ENCODE data around the gene ELP5. TPM values are rescaled to one million over a fixed set of nuclear protein-coding genes. Genes with fewer than 3 reads are reported as not detected.

The ELP5 gene, protein sequence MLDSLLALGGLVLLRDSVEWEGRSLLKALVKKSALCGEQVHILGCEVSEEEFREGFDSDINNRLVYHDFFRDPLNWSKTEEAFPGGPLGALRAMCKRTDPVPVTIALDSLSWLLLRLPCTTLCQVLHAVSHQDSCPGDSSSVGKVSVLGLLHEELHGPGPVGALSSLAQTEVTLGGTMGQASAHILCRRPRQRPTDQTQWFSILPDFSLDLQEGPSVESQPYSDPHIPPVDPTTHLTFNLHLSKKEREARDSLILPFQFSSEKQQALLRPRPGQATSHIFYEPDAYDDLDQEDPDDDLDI
- total RNA-seq, result 32.0 and 36.4 TPM in 2 replicates

DNA sequence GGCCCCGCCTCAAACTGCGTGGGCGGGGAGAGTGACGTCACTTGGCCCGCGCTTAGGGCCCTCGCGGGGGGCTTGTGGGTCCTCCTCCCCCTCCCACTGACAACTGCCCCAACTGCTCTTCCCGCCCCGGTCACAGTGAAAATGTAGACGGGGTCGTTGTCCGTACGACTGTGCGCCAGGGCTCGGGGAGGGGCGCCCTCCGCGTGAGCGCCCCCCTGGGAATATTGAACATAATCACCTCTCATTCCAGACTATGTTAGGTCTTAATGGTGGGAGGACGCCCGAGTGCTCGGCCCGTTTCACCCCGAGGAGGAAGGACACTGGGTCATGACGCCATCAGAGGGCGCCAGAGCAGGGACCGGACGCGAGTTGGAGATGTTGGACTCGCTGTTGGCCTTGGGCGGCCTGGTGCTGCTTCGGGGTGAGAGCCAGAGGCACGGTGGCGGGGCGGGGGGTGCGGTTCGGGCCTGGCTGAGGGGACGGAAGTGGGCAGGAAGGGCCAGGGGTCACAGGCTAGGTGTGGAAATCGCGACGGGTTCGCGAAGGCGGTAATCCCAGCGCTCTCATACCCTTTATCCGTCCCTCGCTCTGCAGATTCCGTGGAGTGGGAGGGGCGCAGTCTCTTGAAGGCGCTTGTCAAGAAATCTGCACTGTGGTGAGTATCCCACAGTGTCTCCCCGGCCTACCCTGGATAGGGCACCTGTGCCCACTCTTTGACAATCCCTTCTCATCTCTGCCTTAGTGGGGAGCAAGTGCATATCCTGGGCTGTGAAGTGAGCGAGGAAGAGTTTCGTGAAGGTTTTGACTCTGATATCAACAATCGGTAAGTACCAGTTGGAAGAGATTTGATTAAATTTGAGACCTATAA is at the start of gene ELP5:
Gene ELP5 (plus strand): TSS at position 40 of the 868 bp plus-strand sequence. CDS start 336 bp downstream, at position 376.

DNA sequence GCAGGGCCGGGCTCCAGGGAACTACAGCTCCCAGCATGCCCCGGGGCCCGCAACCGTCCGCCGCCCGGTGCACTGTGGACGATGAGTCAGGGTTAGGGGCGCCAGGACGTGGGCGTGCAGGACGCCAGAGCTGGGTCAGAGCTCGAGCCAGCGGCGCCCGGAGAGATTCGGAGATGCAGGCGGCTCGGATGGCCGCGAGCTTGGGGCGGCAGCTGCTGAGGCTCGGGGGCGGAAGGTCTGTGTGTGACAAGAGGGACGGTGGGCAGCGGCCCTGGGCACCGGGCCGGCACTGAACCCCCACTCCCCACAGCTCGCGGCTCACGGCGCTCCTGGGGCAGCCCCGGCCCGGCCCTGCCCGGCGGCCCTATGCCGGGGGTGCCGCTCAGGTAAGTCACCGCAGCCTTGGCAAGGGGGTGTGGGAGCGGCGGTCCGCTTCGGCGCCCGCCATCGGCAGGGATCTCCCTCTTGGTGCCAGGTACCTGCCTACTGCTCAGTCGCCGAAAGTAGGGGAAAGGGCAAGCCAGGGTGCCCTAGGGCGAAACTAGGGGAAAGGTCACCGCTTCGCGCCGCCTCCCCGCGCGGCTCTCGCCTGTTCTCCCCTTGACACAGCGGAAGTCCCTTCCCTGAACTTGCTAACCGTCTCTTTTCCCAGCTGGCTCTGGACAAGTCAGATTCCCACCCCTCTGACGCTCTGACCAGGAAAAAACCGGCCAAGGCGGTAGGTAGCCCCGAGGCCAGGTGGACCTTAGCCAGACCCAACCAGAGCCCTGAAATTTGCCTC is 32.0 kb upstream of the ELP5 start, which contains the start of the genes ACADVL and DLG4:
Gene ACADVL (plus strand): TSS at position 127 of the 781 bp plus-strand sequence. CDS start 47 bp downstream, at position 174.
Gene DLG4 (minus strand): TSS at position 25 of the 781 bp plus-strand sequence.

DNA sequence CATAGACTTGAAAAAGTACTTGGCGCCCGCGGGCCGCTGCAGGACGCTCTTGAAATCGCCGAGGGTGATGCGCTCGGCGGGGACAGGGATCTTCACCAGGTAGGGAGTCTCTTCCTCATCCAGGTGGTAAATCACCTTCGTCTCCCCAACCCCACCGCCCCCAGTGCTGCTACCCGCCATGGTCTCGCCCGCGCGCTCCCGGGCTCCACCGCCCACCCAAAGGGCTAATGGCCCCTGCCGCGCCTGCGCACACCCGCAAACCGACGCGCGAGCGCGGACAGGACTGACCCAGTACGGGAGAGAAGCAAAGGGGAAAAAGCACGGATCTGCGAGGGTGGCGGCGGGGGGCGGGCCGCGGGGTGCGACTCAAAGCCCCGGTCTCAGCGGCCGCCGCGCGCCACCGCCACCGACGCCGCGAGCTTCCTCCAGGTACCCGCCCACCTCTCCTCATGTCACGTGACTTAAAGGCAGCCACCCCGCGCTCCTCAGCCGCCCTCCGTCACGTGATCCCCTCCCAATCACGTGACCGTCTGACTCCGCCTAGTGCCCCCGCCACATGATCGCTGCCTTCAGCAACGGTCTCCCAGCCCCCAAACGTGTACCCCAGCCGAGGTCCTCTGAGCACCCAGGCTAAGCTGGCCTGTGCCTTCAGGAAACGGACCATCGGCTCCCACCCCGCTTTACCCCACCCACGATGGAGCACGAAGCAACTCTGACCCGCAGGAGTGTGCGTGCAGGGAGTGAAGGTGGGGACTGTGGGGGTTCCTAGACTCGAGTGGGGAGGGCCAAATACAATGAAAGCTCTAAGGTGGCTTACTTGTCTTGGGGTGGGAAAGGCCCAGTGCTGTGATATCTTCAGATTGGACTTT is 17.7 kb upstream of the ELP5 start, which contains the start of gene DVL2:
Gene DVL2 (minus strand): TSS at position 435 of the 869 bp plus-strand sequence. CDS start 255 bp downstream, at position 180.

DNA sequence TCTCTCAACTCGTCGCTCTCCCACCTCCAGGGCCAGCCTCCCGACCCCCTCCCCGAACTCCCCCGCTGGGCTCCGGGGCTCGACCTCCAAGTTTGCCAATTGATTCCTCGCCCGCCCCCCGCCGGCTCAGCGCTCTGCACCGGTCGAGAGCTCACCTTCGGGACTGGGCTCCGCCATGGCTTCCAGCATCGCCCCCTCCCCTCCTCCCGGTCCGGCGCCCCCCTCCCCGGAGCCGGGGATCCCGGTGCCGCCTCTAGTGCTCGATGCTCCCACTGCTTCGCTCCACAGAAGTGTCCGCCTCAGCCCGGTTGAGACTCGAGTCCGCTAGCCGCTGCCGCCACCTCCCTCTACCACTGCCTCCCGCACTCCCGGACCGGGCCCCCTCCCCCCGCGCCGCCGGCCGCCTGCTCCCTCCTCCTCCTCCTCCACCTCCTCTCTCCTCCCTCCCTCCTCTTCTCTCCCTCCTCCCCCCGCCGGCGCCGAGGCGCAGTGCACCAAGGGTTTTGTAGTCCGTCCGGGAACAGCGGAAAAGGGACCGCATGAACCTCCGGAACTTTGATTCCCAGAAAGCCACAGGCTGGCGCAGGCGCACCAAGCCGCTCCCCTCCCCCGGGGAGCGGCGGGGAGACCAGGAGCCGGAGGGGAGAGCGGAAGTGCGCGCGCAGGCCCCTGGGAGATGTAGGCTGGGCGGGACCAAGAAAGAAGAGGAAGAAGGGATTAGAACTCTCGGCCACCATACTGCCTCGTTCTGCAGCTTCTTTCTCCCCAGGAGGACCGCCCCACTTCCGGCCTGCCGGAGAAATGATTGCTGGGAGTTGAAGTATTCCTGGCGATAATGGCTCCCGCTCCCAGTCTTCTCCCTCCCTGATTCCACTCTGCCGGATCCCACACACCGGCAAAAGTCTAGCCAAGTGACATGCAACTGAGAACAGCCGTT is 12.7 kb upstream of the ELP5 start, which contains the start of gene PHF23:
Gene PHF23 (minus strand): TSS at position 367 of the 937 bp plus-strand sequence. CDS start 178 bp downstream, at position 189.

DNA sequence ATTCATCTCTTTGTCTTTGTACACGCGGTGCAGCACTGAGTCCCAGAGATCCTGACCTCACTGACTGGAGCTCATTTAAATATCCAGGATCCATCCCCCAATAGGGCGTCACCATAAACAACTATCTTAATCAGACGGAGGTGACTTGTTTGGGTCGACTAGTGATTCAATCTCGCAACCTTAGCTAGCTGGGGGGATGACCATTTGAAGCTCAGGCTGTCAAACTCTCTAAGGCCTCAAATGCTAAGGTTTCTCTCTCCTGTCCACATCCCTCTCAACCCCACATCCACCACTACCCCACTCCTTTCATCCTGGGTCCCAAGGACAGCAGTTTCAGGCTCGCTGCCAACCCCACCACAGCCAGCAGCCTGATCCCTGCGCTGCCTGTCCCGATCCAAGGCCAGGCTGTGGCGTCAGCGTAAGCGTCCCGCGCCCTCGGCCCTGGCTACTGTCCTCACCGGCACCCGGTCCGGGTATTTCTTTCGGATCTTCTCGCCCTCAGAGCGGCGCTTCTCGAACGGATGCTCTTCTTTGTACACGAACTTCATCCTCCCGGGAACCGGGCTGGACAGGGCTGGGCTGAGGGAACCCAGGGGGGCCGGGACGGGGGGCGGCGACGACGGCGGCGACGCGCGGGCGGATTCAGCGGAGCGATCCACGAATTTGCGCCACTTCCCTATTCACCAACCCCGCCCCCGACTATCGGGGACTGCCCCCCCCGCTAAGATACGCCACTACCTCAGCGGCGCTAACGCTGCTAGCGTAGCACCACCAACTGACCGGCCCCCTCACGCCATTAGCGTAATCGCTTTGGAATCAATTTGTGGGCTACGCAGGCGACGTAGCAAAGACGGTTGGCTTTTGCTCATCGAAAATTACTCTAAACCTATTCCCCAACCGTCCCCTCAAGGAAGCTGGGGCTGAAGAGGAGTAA is 10.0 kb upstream of the ELP5 start, which contains the start of gene GABARAP:
Gene GABARAP (minus strand): TSS at position 667 of the 934 bp plus-strand sequence. CDS start 119 bp downstream, at position 548.

DNA sequence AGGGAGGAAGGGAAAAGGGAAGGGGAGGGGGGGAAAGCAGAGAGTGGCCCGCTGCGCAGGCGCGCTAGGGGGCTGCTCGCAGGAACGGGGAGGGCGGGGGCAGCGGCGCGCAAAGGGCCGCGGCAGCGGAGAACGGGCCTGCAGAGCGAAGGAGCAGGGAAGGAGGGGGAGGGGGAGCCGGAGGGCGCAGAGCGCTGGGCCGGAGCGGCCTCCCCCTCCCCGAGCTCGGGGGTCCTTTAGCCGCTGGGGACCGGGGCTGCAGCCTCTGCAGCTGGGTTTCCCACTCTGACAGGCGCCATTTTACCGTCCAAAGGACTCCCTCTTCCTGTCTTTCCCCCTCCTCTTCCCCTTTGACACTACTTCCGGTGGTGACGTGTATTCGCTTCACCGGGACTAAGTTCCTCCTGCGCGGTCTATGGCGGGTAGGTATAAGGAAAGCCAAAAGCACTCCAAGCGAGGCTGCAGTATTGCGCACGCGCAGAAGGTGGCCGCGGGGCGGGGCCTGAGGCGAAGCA is 297 bp upstream of the ELP5 start, which contains the start of gene CTDNEP1:
Gene CTDNEP1 (minus strand): TSS at position 74 of the 515 bp plus-strand sequence. CDS start 438 bp downstream, outside the sequence.

DNA sequence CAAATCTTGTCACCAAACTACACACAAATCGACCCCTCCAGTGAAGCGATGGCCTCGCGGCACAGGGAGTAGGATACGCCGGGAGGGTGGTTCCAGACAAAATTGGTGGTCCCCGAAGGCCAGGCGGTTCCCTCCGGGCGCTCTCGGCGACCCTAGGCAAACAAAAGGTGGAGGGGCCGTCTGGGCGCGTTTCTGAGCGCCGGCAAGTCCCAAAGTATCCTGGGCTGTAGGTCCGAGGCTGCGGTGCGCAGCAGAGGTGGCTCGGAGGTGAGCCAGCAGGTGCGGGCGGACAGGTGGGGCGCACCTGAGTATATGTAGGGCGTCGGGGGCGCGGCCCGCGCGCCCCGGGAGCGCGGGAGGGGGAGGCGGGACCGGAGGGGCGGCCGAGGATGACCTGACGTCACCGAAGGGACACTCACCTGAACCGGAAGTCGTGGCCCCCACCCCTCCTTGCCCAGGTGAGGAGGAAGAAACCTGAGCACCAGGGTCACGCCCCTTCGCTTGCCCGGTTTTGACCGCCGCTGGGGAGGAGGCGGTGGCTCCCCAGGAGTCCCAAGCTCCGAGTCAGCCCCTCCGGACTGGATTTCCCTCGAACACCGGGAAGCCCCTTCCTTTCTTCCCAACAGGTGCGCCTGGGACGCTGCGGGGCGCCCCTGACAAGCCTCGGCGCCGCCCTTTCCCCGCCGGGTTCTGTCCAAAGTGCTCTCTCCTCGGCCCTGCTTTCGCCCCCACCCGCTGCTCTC is 10.3 kb downstream of the ELP5 start, which contains the start of gene CLDN7:
Gene CLDN7 (minus strand): TSS at position 287 of the 743 bp plus-strand sequence. CDS start 435 bp downstream, outside the sequence.

DNA sequence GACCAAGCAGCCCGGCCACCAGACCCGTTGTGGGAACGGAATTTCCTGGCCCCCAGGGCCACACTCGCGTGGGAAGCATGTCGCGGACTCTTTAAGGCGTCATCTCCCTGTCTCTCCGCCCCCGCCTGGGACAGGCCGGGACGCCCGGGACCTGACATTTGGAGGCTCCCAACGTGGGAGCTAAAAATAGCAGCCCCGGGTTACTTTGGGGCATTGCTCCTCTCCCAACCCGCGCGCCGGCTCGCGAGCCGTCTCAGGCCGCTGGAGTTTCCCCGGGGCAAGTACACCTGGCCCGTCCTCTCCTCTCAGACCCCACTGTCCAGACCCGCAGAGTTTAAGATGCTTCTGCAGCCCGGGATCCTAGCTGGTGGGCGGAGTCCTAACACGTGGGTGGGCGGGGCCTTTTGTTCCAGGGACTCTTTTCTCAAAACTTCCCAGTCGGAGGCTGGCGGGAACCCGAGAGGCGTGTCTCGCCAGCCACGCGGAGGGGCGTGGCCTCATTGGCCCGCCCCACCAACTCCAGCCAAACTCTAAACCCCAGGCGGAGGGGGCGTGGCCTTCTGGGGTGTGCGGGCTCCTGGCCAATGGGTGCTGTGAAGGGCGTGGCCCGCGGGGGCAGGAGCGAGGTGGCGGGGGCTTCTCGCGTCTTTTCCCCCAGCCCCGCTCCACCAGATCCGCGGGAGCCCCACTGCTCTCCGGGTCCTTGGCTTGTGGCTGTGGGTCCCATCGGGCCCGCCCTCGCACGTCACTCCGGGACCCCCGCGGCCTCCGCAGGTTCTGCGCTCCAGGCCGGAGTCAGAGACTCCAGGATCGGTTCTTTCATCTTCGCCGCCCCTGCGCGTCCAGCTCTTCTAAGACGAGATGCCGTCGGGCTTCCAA is 29.3 kb downstream of the ELP5 start, which contains the start of gene SLC2A4:
Gene SLC2A4 (plus strand): TSS at position 645 of the 879 bp plus-strand sequence. CDS start 217 bp downstream, at position 862.

DNA sequence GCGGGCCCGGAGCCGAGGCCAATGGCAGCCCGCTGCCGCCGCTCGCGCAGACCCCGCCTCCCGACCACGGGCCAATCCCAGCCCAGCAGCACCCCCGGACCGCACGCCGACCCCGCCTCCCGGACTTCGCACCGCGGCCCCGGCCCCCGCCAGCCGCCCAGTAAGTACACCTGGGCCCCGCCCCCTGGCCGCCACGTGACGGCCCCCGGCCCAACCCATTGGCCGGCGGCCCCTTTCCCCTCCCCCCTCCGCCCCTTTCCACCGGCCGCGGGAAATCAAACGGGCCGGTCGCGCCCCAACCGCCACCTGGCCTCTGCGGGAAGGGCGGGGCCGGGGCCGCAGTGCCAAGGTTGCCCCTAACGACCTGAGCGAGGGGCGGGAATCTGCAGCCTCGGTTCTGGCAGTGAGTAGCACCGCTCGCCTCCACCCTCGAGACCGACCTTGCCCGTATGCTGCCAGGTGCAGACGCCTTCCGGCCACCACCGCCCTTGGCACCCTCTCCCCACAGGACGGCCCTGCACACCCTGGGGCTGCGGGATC is 42.7 kb downstream of the ELP5 start, which contains the start of gene YBX2:
Gene YBX2 (minus strand): TSS at position 26 of the 540 bp plus-strand sequence. CDS start 139 bp downstream, outside the sequence.

DNA sequence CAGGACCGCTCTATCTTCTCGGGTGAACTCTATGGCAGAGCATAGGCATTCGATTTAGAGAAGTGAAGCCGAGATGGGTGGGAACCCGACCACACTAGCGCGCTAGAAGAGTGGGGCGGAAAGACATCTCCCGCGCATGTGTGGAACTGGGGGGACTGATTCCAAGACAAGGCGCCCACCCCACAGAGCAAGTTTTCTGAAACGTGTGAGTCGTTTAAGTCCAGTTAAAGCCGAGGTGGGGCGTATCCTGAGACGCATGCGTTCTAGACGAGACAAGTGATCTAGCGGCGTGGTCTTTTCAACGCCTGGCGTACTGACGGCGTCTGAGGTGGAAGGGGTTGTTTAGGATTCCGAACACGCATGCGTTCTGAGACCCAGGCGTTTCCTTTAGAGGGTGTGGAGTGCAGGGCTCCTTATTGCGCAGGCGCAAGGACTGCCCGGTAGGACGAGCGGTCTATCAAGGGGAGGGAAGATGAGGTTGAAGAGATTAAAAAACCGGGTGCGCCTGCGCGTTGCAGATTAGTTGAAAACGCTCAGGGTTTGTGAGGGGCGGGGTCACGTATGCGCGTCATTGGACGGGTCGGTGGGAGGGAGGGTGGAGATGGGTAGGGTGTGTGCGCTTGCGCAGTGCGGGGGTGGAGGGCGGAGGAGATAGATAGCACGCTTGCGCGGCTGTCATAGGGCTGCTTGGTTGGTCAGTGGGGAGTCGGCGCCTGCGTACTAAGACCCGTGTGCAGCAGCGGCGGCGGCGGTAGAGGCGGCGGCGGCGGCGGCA is 55.1 kb downstream of the ELP5 start, which contains the start of gene EIF5A:
Gene EIF5A (plus strand): TSS at position 718 of the 775 bp plus-strand sequence. CDS start 2,008 bp downstream, outside the sequence.

Measured in thoracic aorta endothelial cell (primary cell).